COR-L47 (cell line): ENCODE results near the gene SHC4.
"Not testable (repeated sequence)": the region's sequence is repeated elsewhere in the genome, so short reads cannot be mapped to it uniquely, and the experiment has no call there.

Source experiments
- DNase-seq: peaks from one replicate; lab custom pipeline; 2025; lab: John Stamatoyannopoulos, UW

SHC4 gene

DNA sequence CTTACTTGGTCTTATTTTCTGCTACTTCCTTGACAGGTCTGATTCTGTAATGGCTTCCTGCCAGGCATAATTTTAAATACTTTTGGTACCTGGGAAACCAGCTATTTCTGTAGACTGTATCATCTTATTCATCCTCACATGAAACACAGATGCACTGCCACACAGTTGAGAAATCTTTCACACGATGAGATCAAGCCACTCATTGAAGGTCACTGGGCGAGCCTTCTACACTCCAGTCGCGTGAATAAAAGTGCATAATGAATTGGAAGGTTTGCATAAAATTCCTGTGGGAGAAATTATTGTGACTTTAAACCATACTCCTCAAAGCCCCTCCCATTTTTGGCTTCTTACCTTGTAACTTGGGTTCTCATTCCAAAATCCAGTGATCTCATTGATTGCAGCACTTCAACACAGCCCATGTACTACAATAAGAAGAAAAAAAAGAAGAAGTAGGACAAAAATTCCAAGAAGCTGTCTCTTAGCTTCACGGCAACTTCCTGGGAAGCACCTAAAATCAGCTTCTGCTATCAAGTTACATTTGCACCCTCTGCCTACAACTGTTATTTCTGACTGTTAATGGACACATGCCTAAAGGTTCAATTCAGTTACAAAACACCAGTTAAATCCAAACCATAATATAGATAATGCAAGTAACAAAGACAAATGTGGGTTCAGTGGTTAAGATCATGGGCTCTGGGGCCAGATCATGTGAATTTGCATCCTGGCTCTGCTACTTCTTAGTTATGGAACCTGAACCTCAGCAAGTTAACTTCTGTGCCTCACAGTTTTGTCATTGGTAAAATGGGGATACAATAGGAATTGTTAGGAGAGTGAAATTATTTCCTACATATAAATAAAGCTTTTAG, 39.0 kb downstream of the SHC4 start:
- DNase-seq = no peak

DNA sequence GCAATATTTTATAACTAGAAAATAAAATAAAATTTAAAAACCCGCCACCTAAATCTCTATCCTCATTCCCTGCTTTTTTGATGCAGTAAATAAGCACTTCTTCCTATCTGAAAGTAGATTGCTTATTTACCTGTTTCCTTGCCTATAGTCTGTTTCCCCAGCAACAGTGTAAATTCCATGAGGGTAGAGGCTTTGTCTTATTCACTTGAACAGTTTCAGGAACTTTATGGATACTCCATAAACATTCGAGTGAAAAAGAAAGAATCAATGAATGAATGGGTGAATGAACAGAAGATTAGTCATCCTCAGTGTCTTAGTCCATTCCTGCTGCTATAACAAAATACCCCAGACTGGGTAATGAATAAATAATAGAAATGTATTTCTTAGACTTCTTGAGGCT, 41.7 kb downstream of the SHC4 start:
- DNase-seq = no peak

DNA sequence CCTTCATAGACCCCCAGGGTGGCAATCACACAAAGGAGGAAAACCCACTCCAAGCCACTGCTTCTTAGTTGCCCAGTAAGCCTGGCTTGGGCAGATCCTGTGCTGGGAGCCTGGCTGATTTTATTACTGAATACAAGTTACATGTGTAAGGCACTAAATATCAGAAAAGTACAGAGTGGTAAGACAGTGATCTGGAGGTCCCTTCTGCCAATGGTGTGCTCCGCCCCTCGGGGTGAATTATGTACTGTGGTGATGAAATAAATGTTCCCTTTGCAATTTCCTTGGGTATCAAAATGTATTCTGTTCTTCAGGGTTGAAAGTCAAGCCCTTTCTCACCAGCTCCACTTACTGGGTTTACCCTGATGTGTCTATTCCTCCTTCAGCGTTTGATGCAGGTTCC, 47.0 kb downstream of the SHC4 start:
- no peak for DNase-seq

DNA sequence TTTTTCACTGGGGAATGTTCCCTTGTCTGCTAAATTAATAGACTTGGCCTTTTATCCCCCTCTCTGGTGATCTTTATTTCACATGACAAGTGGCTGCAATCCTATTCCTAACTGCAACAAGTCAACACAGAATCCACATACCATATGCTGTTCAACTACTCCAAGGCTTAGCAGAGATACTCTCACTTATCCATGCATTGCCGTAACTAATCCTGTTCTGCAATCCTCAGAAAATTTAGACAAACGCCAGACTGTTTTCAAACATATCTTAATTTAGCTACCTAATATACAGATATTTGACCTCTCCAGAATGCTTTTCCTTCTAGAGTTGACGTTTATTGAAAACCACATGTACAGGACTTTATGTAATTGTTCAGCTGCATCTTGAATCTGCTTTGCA, 47.9 kb downstream of the SHC4 start:
- DNase-seq = no peak

DNA sequence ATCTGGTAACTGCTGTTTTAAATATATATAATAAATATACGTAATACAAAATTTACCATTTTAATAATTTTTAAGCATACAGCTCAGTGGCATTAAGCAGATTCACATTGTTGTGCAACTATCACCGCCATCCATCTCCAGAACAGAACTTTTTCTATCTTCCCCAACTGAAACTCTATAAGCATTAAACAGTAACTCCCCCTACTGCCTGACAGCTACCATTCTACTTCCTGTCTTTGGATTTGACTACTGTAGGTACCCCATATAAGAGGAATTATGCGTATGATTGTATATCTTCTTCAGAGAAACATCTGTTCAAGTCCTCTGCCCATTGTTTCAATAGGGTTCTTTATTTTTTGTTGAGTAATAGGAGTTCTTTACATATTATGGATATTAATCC, 49.0 kb downstream of the SHC4 start:
- DNase-seq = no peak

DNA sequence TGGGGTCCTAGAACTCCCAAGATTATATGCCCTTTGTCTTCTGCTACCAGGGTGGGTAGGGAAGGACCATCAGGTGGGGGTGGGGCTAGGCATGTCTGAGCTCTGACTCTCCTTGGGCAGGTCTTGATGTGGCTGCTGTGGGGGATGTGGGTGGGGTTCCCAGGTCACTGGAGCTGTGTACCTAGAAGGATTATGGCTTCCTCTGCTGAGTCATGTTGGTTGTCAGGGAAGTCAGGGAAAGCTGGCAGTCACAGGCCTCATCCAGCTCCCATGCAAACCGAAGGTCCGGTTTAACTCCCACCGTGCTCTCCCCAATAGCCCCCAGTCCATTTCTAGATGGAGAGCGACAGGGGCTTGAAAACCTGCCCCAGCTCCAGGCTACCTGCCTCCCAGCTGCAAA, 50.6 kb downstream of the SHC4 start:
- DNase-seq = no peak

DNA sequence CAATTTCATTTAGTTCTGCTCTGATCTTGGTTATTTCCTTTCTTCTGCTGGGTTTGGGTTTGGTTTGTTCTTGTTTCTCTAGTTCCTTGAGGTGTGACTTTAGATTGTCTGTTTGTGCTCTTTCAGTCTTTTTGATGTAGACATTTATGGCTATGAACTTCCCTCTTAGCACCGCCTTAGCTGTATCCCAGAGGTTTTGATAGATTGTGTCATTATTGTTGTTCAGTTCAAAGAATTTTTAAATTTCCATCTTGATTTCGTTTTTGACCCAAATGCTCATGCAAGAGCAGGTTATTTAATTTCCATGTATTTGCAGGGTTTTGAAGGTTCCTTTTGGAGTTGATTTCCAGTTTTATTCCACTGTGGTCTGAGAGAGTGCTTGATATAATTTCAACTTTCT, 53.2 kb downstream of the SHC4 start:
- DNase-seq = not testable (repeated sequence)

DNA sequence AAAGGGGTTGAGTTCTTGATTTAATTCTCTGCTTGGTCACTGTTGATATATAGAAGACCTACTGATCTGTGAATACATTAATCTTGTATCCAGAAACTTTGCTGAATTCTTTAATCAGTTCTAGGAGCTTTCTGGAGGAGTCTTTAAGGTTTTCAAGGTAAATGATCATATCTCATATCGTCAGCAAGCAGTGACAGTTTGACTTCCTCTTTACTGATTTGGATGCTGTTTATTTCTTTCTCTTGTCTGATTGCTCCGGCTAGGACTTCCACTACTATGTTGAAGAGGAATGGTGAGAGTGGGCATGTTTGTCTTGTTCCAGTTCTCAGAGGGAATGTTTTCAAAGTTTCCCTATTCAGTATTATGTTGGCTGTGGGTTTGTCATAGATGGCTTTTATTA, 54.4 kb downstream of the SHC4 start:
- not testable (repeated sequence) for DNase-seq

DNA sequence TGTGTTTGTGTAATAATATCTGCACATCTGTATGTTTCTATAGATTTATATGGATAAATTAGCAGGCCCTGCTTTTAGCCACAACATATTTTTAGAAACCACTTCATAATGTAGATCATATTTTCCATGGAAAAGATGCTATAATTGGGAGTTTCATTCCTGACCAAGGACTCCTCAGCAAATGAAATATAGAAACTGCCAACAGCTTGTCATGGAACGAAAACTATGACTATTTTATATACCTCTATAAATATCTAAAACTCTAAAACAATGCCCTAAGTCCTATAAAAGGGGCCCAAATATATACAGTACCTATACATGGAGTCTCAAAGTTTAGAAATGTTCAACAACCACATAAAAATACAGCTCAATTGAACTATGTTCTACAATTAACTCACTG, 57.9 kb downstream of the SHC4 start:
- DNase-seq = no peak

DNA sequence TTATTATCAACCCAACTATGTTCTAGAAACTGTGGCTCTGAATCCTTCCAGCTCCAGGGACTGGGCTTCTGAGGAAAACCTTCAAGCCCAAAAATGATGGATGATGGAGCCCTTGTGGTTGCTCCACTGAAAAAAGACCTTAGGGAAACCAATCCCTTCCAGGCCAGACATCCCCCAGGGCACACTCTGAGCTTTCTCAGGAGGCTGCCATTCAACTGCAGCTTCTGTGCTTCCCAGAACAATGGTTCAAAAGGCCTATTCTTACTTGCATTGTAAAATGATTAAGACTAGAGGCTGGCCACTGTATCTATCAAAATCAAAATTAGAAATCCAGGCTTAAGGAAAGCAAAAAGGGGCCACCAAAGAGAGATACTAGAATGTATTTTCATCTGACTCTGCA, 58.5 kb downstream of the SHC4 start:
- DNase-seq = no peak

DNA sequence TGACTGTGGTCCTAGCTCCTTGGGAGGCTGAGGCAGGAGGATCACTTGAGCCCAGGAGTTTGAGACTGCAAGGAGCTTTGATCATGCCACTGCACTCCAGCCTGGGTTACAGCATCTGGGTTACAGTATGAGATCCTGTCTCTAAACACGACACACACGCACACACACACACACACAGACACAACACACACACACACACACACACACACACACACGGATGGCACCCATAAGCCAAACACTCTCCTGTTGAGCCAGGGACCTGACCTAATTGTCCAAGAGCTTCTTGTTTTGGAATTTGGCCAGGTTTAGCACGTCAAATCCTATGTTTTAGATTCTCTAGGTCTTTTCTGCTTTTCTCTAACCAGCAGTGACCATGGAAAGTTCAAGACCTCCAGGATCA, 59.0 kb downstream of the SHC4 start:
- no peak for DNase-seq

DNA sequence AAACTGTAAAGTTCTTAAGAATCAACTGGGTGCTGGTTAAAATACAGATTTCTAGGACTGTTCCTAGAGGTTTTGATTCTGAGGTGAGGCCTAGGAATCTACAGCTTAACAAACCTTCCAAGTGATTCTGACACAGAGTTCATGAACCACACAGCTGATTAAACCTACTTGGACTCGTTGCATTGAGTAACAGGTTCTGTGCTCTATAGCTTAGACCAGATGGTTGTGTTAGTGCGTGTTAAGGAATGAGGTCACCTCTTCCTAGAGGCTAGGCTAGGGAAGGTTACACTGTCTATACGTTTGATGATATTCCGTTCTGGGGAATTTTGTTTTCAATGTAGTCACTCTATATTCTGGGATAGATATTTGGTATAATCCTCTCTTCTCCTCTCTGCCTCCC, 63.9 kb downstream of the SHC4 start:
- DNase-seq = no peak

DNA sequence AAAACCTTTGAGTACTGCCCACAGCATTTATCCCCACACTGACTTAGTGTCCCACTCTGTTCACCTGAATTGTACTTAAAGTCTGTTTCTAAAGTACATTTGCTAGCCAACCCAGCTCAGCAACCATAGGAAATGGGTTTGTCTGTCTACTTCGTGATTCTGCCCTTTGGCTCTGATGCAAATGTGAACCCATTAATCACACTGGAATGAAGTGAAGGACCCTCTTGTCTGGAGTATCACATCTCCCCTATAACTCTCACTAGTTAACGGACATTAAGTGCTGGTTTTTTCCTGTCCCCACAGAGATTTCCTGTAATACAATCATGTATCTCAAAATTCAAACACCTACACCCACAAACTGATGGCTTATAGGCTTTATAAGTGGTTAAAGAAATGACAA, 65.3 kb downstream of the SHC4 start:
- DNase-seq = no peak

DNA sequence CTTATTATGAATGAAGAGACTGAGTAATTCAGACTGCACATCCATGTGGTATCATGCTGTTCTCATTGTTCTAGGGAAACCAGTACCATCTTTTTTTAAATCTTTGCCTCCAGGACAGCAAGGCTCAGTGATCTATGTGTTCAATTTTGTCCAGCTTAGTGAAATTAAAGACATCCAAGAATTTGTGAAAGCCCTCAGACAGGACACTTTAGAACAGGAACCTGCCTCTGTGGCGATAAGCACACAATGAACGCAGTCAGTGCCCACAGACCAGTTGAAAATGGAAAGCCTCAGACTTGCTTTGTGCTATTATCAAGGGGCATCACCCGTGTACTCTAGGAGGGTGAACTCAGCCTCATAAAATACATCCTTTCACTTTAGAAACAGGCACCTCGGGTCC, 65.7 kb downstream of the SHC4 start:
- no peak for DNase-seq

DNA sequence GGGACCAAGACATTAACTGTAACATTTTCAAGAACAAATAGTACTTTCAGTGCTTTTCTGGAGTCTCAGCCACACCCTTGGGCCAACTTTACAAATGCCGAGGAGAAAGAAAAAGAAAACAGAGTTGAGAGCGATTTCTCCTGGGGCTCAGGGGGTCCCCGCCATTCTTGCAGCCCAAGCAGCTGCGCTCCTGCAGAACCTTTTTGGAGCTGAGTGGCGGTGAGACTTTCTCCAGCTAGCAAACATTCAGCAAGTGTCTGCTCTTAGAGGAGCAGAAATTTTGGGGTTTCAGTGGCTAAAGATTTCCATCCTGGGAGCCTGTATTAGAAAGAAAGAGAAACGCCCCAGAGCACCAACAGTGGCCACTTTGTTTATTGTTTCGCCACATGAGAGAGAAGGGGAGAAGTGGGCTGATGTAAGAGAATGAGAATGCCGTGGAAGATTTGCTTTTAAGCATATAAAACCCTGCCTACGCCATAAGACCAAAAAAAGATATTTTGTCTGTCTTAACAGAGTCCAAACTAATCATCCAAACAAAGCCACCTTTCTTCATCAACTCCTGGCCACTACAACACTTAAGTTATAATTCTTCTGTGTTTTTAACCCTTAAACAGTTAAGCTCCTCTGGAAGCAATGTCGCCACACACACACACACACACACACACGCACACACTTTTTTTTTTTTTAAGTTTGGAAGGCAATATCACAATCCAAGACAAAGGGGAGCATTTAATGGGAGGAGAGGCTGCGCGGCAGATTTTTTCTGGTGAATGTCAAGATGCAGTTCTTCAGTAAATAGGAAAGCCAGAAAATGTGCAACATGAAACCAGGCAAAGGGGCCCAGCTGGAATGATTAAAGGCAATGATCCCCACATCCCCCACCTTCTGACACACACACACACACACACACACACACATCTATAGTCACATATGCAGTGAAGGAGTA, 66.6 kb downstream of the SHC4 start:
- DNase-seq = no peak

DNA sequence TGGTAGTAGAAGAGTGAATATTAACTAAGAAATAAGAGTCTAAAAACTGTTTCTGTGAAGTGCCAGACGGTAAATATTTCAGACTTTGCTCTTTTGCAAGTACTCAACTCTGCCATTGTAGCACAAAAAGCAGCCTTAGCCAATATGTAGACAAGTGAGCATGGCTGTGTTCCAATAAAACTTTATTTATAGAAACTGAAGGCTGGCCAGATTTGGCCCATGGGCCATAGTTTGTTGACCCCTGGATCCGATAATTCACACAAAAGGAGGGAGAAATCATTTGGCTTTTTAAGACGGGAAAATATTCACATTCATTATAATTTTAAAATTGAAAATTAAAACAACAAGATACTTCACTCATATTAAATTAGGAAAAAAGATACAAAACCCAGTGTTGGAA, 70.4 kb downstream of the SHC4 start:
- no peak for DNase-seq

DNA sequence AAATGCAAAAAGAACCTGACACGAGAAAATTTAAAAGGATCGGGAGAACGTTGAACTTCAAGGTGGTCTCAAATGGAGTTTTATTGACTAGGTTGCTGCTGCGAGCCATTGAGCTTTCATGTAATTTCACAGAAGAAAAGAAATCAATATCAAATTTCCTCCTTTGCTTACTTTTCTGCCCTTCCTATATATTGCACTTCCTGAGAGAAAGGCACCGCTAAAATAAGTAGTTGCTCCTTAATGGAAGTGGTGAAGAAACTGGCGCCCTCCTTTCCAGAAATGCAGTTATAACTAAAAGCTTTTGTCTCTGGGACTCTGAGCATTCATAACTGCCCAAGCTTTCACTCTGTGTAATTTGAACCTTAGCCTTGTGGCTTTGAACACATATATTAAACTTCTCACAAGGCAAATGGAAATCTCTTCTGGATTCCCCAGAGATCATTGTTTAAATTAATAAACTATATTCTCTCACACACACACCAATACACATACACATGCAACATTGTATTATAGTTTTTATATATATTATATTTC, 72.4 kb downstream of the SHC4 start:
- DNase-seq = no peak

DNA sequence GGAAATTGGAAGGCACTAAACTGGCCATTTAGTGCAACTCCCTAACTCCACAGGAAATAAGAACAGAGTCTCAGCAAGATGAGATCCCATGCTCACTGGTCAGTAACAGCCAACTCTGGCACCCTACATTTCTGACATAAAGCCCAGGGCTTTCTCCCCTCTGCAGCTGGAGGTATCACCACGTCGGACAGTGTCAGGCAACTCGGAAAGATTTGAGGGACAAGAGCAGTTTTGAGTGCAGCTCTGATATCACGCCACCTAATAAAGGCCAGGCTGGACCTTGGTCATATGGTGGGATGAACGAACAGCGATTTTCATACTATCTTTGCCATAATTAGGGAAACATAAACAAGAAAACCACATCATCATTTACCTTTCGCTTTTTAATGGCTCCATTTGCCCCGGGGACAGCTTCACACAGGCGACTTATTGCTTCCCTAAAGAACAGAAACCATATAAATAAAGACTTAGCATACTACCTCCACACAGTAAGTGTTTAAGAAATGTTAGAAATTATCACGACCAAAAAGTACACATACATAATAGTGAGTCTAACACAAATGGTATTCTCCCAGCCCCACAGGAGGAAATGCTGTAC, 73.2 kb downstream of the SHC4 start:
- DNase-seq = no peak

DNA sequence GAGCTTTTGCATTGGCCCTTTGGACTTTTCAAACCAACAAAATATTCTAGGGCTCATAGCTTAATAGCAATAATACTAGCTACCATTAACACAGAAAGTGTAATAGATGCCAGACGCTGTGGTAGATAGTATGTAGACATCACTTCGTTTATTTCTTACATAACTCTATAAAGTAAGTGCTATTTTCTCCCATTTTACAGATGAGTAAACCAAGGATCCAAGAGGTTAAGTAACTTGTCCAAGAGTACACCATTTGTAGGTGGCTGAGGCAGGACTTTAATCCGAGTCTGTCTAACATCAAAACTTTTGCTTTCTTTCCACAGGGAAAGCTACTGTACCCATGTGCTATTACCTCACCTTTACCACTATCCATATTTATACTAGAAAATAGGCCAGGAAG, 73.8 kb downstream of the SHC4 start:
- no peak for DNase-seq

DNA sequence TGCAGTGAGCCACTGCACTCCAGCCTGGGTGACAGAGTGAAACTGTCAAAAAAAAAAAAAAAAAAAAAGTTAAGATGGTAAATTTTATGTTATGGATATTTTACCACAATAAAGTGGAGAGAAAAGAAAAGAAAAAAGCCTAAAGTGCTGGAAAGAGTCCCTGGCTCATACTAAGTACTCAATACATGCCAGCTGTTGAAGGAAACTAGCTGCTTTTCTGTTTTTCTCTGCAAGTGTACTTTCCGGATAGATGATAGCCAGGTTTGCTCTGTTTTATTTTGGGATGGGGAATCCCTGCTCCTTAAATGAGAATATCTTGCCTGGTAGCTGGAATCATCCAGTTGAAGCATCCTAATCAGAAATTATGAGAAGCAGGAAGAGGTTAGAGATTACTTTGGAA, 74.9 kb downstream of the SHC4 start:
- no peak for DNase-seq

DNA sequence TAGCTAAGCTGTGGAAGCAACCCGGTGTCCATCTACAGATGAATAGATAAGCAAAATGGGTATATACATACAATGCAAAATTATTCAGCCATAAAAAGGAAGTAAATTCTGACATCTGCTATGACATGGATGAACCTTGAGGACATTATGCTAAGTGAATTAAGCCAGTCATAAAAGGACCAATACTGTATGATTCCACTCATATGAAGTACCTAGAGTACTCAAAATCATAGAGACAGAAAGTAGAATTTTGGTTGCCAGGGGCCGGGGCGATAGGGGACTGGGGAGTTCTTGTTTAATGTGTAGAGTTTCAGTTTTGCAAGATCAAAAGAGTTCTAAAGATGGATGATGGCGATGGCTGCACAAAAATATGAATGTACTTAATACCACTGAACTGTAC, 75.5 kb downstream of the SHC4 start:
- DNase-seq = no peak

DNA sequence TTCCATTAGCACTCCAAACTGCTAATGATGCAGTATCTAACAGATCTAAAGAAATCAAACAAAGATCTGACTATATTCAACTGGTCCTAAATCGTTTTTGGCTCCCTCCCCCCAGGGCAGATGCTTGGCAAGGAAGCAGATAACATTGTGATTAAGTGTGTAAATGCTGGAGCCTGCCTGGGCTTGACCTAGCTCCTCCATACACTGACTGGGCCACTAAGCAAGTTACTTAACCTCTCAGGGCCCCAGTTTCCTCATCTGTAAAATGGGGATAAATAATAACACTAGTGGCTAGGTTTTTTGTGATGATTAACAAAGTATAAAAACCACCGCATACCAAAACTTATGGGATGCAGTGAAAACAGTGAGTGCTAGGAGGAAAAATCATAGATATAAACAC, 76.6 kb downstream of the SHC4 start:
- no peak for DNase-seq

DNA sequence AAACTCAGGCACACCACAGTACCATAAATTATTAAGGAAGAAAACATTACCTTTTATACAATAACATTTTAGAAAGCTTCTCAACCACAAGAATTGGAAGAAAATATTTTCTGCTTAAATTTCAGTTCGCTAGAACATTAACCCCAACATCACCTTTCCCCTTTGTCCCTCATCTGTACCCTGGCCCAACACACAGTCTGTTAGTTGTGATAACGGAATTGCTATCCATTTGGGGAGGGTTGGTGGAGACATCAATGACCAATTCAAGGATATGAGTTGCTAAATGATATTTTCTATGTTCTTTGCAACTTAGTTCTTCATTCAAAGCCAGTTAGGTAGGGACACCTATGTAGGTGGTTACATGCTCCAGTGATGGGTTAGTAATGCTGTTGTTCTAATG, 80.0 kb downstream of the SHC4 start:
- DNase-seq = no peak
